A549 (cell line): ENCODE measurements around the gene FANCG. TPM values are rescaled to one million over a fixed set of nuclear protein-coding genes. Genes with fewer than 3 reads are reported as not detected.

Source experiments
- ATAC-seq, 2 experiments: fragments of 200-7000 bp in 1 of 2; fragments of >200 bp in 1 of 2; cut with Nextera tagmentation in 1 of 2; cut with Tn5 transposase in 1 of 2; 3 replicates each; pipeline versions ENCODE4 v1.8.0 to v1.9.1; 2018 to 2020; ENCODE audit warnings: mild to moderate bottlenecking in 1 of 2, moderate library complexity in 1 of 2
- CTCF ChIA-PET: fragments of 300-600 bp; sonication (Branson Sonifier 250); formaldehyde crosslinking; extraction: SDS; loops from one replicate; lab custom pipeline; 2021; ENCODE audit warnings: antibody characterized with exemption, inconsistent platforms; lab: Yijun Ruan, JAX
- POLR2A ChIA-PET: fragments of 350-600 bp; formaldehyde crosslinking; extraction: SDS; loops from one replicate; lab custom pipeline; 2021; ENCODE audit warnings: antibody characterized with exemption, inconsistent platforms; lab: Yijun Ruan, JAX
- DNase-seq, 2 experiments: peaks; one replicate each; pipeline versions ENCODE4 v3.0.0 to v3.0.0-alpha.2; 2011 to 2016; ENCODE audit warnings: low read depth in 1 of 2, low spot score in 1 of 2
- FAIRE-seq: peaks from 2 replicates; lab custom pipeline; 2011; peaks lifted over from hg19 to GRCh38; lab: Jason Lieb, UNC
- H3K27ac ChIP-seq, 2 experiments: fragments of >200 bp; sonication (Bioruptor Twin); formaldehyde crosslinking; 3 replicates each; pipeline ENCODE4 v1.5.1; 2016 to 2017
- H3K4me1 ChIP-seq: fragments of >200 bp; sonication (Bioruptor Twin); formaldehyde crosslinking; 3 replicates; pipeline ENCODE4 v1.6.1; 2016
- H3K4me2 ChIP-seq: fragments of >200 bp; sonication (Bioruptor Twin); formaldehyde crosslinking; 3 replicates; pipeline ENCODE4 v1.6.1; 2016
- H3K4me3 ChIP-seq: fragments of >200 bp; sonication (Bioruptor Twin); formaldehyde crosslinking; 3 replicates; pipeline ENCODE4 v1.5.1; 2016
- H3K9me3 ChIP-seq: fragments of >200 bp; sonication (Bioruptor Twin); formaldehyde crosslinking; 3 replicates; pipeline ENCODE4 v1.6.1; 2016
- ATOH8 ChIP-seq: fragments of 250-450 bp; sonication (Bioruptor Pico); IDR thresholded peaks from 2 replicates; pipeline ENCODE4 v1.5.0; 2020; ENCODE audit warnings: low read depth, mild to moderate bottlenecking, moderate library complexity
- BCL3 ChIP-seq: fragments of >200 bp; sonication (Bioruptor Twin); formaldehyde crosslinking; IDR thresholded peaks from 3 replicates; pipeline ENCODE4 v1.6.1; 2016
- CBX2 ChIP-seq: fragments of 200-600 bp; sonication (generic); IDR thresholded peaks from 2 replicates; pipeline ENCODE4 v1.6.1; 2016; ENCODE audit warnings: low read depth, mild to moderate bottlenecking, borderline replicate concordance
- ELK1 ChIP-seq: fragments of 150-350 bp; IDR thresholded peaks from 2 replicates; pipeline ENCODE4 v1.6.1; 2014; ENCODE audit warnings: low read depth, mild to moderate bottlenecking, low read length
- FOSL2 ChIP-seq, 2 experiments: fragments of 450-650 bp in 1 of 2; fragments of >200 bp in 1 of 2; sonication (Bioruptor Twin) in 1 of 2; formaldehyde crosslinking; IDR thresholded peaks; 2 replicates each; pipeline versions ENCODE4 v1.5.0 to v1.6.1; 2016 to 2020; ENCODE audit warnings: mild to moderate bottlenecking in 1 of 2, moderate library complexity in 1 of 2
- FOXS1 ChIP-seq: fragments of 250-450 bp; sonication (Bioruptor Pico); IDR thresholded peaks from 2 replicates; pipeline ENCODE4 v1.5.0; 2020; ENCODE audit warnings: mild to moderate bottlenecking, moderate library complexity
- GATA3 ChIP-seq: IDR thresholded peaks from 2 replicates; pipeline ENCODE4 v1.6.1; 2012; ENCODE audit warnings: borderline replicate concordance
- HDAC2 ChIP-seq: fragments of 200-600 bp; sonication (generic); IDR thresholded peaks from 2 replicates; pipeline ENCODE4 v1.6.1; 2016
- HOXA7 ChIP-seq: fragments of 250-450 bp; sonication (Bioruptor Pico); IDR thresholded peaks from 2 replicates; pipeline ENCODE4 v1.5.0; 2020; ENCODE audit warnings: mild to moderate bottlenecking, moderate library complexity
- JUN ChIP-seq, 2 experiments: fragments of >200 bp; sonication (Bioruptor Twin); formaldehyde crosslinking; IDR thresholded peaks; 2 replicates in 1 of 2; 3 replicates in 1 of 2; pipeline ENCODE4 v1.6.1; 2016 to 2017
- KDM5A ChIP-seq: fragments of 200-600 bp; sonication (generic); IDR thresholded peaks from 2 replicates; pipeline ENCODE4 v1.6.1; 2016; ENCODE audit warnings: antibody characterized with exemption, mild to moderate bottlenecking
- MAX ChIP-seq: IDR thresholded peaks from 2 replicates; pipeline ENCODE4 v1.6.1; 2012
- MYC ChIP-seq: IDR thresholded peaks from 2 replicates; pipeline ENCODE4 v1.6.1; 2012; ENCODE audit warnings: mild to moderate bottlenecking, inconsistent platforms, low read length, improper control_type of control experiment, borderline replicate concordance
- NR3C1 ChIP-seq: fragments of >200 bp; sonication (Bioruptor Twin); formaldehyde crosslinking; IDR thresholded peaks from 3 replicates; pipeline ENCODE4 v1.6.1; 2017
- PBX3 ChIP-seq: IDR thresholded peaks from 2 replicates; pipeline ENCODE4 v1.6.1; 2012
- POLR2A ChIP-seq: IDR thresholded peaks from 2 replicates; pipeline ENCODE4 v1.6.1; 2012; ENCODE audit warnings: mild to moderate bottlenecking, low read length
- SMC3 ChIP-seq: fragments of >200 bp; sonication (Bioruptor Twin); formaldehyde crosslinking; IDR thresholded peaks from 3 replicates; pipeline ENCODE4 v1.6.1; 2018; ENCODE audit warnings: inconsistent platforms
- TP53 ChIP-seq: fragments of 250-450 bp; sonication (Bioruptor Pico); IDR thresholded peaks from 2 replicates; pipeline ENCODE4 v1.5.0; 2021; ENCODE audit warnings: mild to moderate bottlenecking, moderate library complexity
- USF2 ChIP-seq: fragments of 450-650 bp; IDR thresholded peaks from 2 replicates; pipeline ENCODE4 v1.6.1; 2014; ENCODE audit warnings: antibody characterized with exemption
- WGBS: methylation state at CpG from one replicate; pipeline ENCODE4 v1.1.6; 2017; ENCODE audit errors: missing lambda C conversion rate; 5-methylcytosine and 5-hydroxymethylcytosine counted together
- polyA plus RNA-seq, 4 experiments: library from polyadenylated mRNA; depleted of rRNA in 3 of 4; stranded (reverse); fragments of >200 nt; fragmentation: RNase III in 1 of 4; extraction: RNeasy Plus Mini Kit Qiagen cat#74134 plus additional on column Dnase treatment in 1 of 4; gene quantifications; 2 replicates in 3 of 4; 3 replicates in 1 of 4; pipeline ENCODE4 v1.2.3, GENCODE V29; 2011 to 2017

Gene FANCG
- polyA plus RNA-seq, 2 of the 4 experiments (the other 2 are of a cell fraction): 34.9 to 53.5 TPM

GRCh38 chr9:35111001-35111933, 31.5 kb upstream of the FANCG start:
- no peaks in the 10 kb centered on the region for H3K9me3 ChIP-seq
- ChIA-PET POLR2A (interaction anchor here (1.2 to 3.2 kb wide), 7 partner anchors 8 to 443 kb away, joined by 3 to 28 read pairs (median 7); partner anchors contain the start of genes FANCG, PIGO, STOML2 and UNC13B), CTCF (interaction anchor here (0.7 to 15.8 kb wide), 4 partner anchors 16 to 409 kb away, joined by 3 to 110 read pairs (median 4); partner anchors contain the start of gene PIGO)
- H3K4me1 ChIP-seq: peaks cover 47% of the 10 kb centered on the region
- FAIRE-seq (no peak), ATAC-seq (peak; percentile 58 to 80), DNase-seq (peak; percentile 96 to 99)
- H3K4me3 ChIP-seq: peak overlapping the region; percentile 68
- WGBS: 2% methylated on average over 21 of the region's 57 CpGs
- peak; percentile 45 to 65; a peak in 2 of 5 replicates for TF ChIP-seq JUN (IDR thresholded peaks at IDR 0.05)
- TF ChIP-seq HDAC2: no peak
- TF ChIP-seq PBX3: peak; percentile 77
- 0 out of 2 replicates have a peak, but pooled peaks have one; percentile 6 for TF ChIP-seq FOSL2 (IDR thresholded peaks at IDR 0.05)
- peak; percentile 72; the same call in 1 of the 2 replicates for TF ChIP-seq FOSL2 (CRISPR knock-in tag; IDR thresholded peaks at IDR 0.05)
- no peak for TF ChIP-seq ELK1
- peak; percentile 66 for TF ChIP-seq POLR2A
- TF ChIP-seq MYC: 0 out of 2 replicates have a peak, but pooled peaks have one; percentile 29
- peak; percentile 28; the same call in 1 of the 2 replicates for TF ChIP-seq GATA3
- H3K4me2 ChIP-seq: peak overlapping the region; percentile 91
- peak overlapping the region; percentile 80 to 91 for H3K27ac ChIP-seq

- no peaks in the 10 kb centered on the region for H3K9me3 ChIP-seq
- peak in 1 of 2 experiments; percentile 39 for DNase-seq
- WGBS: 65% methylated on average over 2 of the region's 3 CpGs
- no peak for FAIRE-seq
- ChIA-PET POLR2A (interaction anchor here (1.5 to 3.2 kb wide), 4 partner anchors 7 to 38 kb away, joined by 7 to 28 read pairs (median 10); partner anchors contain the start of genes FANCG, PIGO, STOML2 and VCP), CTCF (interaction anchor here (0.9 to 15.8 kb wide), 3 partner anchors 15 to 408 kb away, joined by 3 to 110 read pairs (median 3); partner anchors contain the start of genes PIGO and VCP)
- peak overlapping the region; percentile 84 for H3K4me2 ChIP-seq
- peaks cover 47% of the 10 kb centered on the region for H3K4me1 ChIP-seq
- 0 out of 6 replicates have a peak, but pooled peaks of 1 of the 2 experiments have one; percentile 3 for ATAC-seq
- peak overlapping the region; percentile 80 to 91; a peak in 4 of 6 replicates for H3K27ac ChIP-seq
- TF ChIP-seq KDM5A: no peak
- TF ChIP-seq FOSL2 (IDR thresholded peaks at IDR 0.05): no peak
- TF ChIP-seq FOSL2 (CRISPR knock-in tag; IDR thresholded peaks at IDR 0.05): peak; percentile 27; the same call in 1 of the 2 replicates
- TF ChIP-seq, all 56 proteins: peak for 1
- H3K4me3 ChIP-seq: peak overlapping the region; percentile 68; the same call in 2 of the 3 replicates
Observed at GRCh38 chr9:35110327-35110761, 30.6 kb upstream of the FANCG start.

- FAIRE-seq (no peak), ATAC-seq (no peak), DNase-seq (no peak)
- no peak for TF ChIP-seq FOSL2 (IDR thresholded peaks at IDR 0.05)
- no peak for TF ChIP-seq FOSL2 (CRISPR knock-in tag; IDR thresholded peaks at IDR 0.05)
- TF ChIP-seq GATA3: no peak
- TF ChIP-seq CBX2: no peak
- TF ChIP-seq BCL3: no peak
- TF ChIP-seq SMC3: no peak
- TF ChIP-seq HOXA7 (CRISPR knock-in tag): no peak
- no peak for TF ChIP-seq USF2
- TF ChIP-seq FOXS1 (CRISPR knock-in tag): no peak
- TF ChIP-seq NR3C1: no peak
- TF ChIP-seq MAX: no peak
- no peak for TF ChIP-seq ATOH8 (CRISPR knock-in tag)
- TF ChIP-seq TP53 (CRISPR knock-in tag): no peak
- H3K27ac ChIP-seq: no peak overlapping the region
- ChIA-PET POLR2A (interaction anchor here (1.1 kb wide), 1 partner anchor 12 kb away, joined by 3 read pairs; no protein-coding TSS in a partner anchor), CTCF (interaction anchor here (0.7 to 15.8 kb wide), 2 partner anchors 13 to 367 kb away, joined by 4 to 110 read pairs; partner anchors contain the start of gene PIGO)
- peaks cover 34% of the 10 kb centered on the region for H3K4me1 ChIP-seq
- no peaks in the 10 kb centered on the region for H3K9me3 ChIP-seq
- no peak overlapping the region for H3K4me3 ChIP-seq
- WGBS: 71% methylated on average over 7 of the region's 8 CpGs
- H3K4me2 ChIP-seq: no peak overlapping the region
Observed at GRCh38 chr9:35108946-35109575, 29.3 kb upstream of the FANCG start.
